Measurements from ENCODE around the gene TMEM14B.

DNA sequence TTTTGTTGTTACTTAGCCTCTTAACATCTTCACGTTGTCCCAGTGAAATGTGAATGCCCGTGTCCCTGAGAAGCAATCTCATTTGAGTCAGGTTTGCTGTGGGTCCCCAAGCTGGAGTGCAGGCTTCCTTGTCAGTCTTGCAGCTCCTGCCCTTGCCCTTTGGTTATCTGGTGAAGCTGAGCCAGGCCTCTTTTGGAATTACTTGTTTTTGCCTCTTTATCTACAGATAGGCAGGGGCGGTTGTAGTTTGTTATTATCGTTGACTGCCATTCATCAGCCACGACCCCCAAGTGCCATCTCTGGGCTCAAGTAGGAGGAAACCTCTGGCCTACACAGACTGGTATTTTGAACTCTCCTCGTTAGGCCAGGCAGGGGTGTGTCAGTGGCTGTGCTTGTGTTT, 22.6 kb upstream of the TMEM14B start:
- no peak for TF ChIP-seq CTCF (IDR thresholded peaks at IDR 0.05; ENCODE audit: insufficient read depth, low read length)
- TF ChIP-seq GABPA (IDR thresholded peaks at IDR 0.05; ENCODE audit: low read depth) = no peak
- TF ChIP-seq, protein P1, sequence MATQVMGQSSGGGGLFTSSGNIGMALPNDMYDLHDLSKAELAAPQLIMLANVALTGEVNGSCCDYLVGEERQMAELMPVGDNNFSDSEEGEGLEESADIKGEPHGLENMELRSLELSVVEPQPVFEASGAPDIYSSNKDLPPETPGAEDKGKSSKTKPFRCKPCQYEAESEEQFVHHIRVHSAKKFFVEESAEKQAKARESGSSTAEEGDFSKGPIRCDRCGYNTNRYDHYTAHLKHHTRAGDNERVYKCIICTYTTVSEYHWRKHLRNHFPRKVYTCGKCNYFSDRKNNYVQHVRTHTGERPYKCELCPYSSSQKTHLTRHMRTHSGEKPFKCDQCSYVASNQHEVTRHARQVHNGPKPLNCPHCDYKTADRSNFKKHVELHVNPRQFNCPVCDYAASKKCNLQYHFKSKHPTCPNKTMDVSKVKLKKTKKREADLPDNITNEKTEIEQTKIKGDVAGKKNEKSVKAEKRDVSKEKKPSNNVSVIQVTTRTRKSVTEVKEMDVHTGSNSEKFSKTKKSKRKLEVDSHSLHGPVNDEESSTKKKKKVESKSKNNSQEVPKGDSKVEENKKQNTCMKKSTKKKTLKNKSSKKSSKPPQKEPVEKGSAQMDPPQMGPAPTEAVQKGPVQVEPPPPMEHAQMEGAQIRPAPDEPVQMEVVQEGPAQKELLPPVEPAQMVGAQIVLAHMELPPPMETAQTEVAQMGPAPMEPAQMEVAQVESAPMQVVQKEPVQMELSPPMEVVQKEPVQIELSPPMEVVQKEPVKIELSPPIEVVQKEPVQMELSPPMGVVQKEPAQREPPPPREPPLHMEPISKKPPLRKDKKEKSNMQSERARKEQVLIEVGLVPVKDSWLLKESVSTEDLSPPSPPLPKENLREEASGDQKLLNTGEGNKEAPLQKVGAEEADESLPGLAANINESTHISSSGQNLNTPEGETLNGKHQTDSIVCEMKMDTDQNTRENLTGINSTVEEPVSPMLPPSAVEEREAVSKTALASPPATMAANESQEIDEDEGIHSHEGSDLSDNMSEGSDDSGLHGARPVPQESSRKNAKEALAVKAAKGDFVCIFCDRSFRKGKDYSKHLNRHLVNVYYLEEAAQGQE (IDR thresholded peaks at IDR 0.05; ENCODE audit: insufficient replicate concordance, low read depth) = no peak

Data from HL-60 (cell line).